ENCODE measurements around the gene CFAP251. TPM values are rescaled to one million over a fixed set of nuclear protein-coding genes. Genes with fewer than 3 reads are reported as not detected.
A peak's percentile ranks its signal among the peaks of the same experiment; 100 is the strongest.

Gene CFAP251
- total and polyA plus RNA-seq, 2 of the 8 experiments (the other 6 are each of a cell fraction or from before 2014, with no cell fraction given), result 1.8 to 2.9 TPM

GRCh38 chr12:121918679-121919038, 267 bp downstream of the CFAP251 start:
- H3K23ac ChIP-seq (ENCODE audit: insufficient read length), result no peak overlapping the region
- H4K5ac ChIP-seq (ENCODE audit: insufficient read length, low read depth, low read length), result no peak overlapping the region
- peak overlapping the region; percentile 26 to 66 (median 53) for H3K4me3 ChIP-seq (ENCODE audit: extremely low read depth in 1 of 4, insufficient read depth in 2 of 4, low read depth in 3 of 4, low read length in 4 of 4)
- no peak overlapping the region for H2BK15ac ChIP-seq (ENCODE audit: low read length)
- no peak overlapping the region for H2AFZ ChIP-seq (ENCODE audit: low read length)
- no peak overlapping the region for H2BK120ac ChIP-seq (replicated peaks; ENCODE audit: low read depth, low read length)
- H3K4me1 ChIP-seq (replicated peaks in 1 of 4; ENCODE audit: control insufficient read depth in 3 of 4, insufficient read depth in 4 of 4, low read length in 3 of 4), result peaks cover 0 to 7% (median 2%) of the 10 kb centered on the region in 4 experiments; a peak in 4 of 7 replicates
- no peak overlapping the region for H2BK12ac ChIP-seq (ENCODE audit: low read depth, low read length)
- no peak for DNase-seq (ENCODE audit: low read depth in 1 of 2, low spot score in 2 of 2)
- H3K79me1 ChIP-seq (ENCODE audit: low read depth, low read length), result no peaks in the 10 kb centered on the region
- no peak overlapping the region for H4K91ac ChIP-seq (replicated peaks; ENCODE audit: insufficient read length, low read length)
- H3K4ac ChIP-seq (replicated peaks; ENCODE audit: insufficient read length, low read depth, low read length), result no peak overlapping the region
- FAIRE-seq, result no peak
- peaks cover 4% of the 10 kb centered on the region; the same call in 1 of the 2 replicates for H3K23me2 ChIP-seq (ENCODE audit: low read depth, low read length)
- 10% methylated on average over 22 of the region's 22 CpGs; no CpG with 5 or more reads in 1 of the 2 experiments for WGBS, 2 experiments (ENCODE audit: extremely low coverage in 1 of 2, insufficient coverage in 1 of 2, insufficient read length in 1 of 2, insufficient replicate concordance in 2 of 2, low coverage in 1 of 2, low lambda C conversion rate in 2 of 2, missing lambda C conversion rate in 1 of 2)
- CTCF ChIA-PET (ENCODE audit: partially characterized antibody), result interaction anchor here (0.6 to 3.4 kb wide), 36 partner anchors 9 to 250 kb away, joined by 3 to 13 read pairs (median 4); partner anchors contain the start of genes HPD and RHOF
- H3K9me3 ChIP-seq (ENCODE audit: insufficient read depth in 2 of 2, low read depth in 1 of 2, low read length in 1 of 2), result no peaks in the 10 kb centered on the region
- no peak overlapping the region for H3K18ac ChIP-seq (ENCODE audit: extremely low read depth, low read length)
- peak overlapping the region; percentile 5 to 66 for H3K4me2 ChIP-seq (ENCODE audit: insufficient read depth in 1 of 2, low read depth in 2 of 2, low read length in 2 of 2)
- H4K8ac ChIP-seq (ENCODE audit: extremely low read depth, insufficient read depth, low read length), result peak overlapping the region; percentile 66; the same call in 1 of the 2 replicates
- 0 out of 7 replicates have a peak overlapping the region, but pooled peaks of 1 of the 4 experiments have one; percentile 20 for H3K9ac ChIP-seq (replicated peaks in 1 of 4; ENCODE audit: extremely low read depth in 1 of 4, low read depth in 3 of 4, low read length in 3 of 4)
- no peak overlapping the region for H3K14ac ChIP-seq (ENCODE audit: insufficient read length)
- no peaks in the 10 kb centered on the region for H4K20me1 ChIP-seq (replicated peaks in 1 of 2; ENCODE audit: control insufficient read depth in 1 of 2, insufficient read depth in 2 of 2, low read length in 2 of 2)
- TF ChIP-seq TCF12 (IDR thresholded peaks at IDR 0.05; ENCODE audit: low read depth, low read length) (0 out of 2 replicates have a peak, but pooled peaks have one; percentile 19), KDM4A (IDR thresholded peaks at IDR 0.05; ENCODE audit: low read depth, low read length, severe bottlenecking) (peak; percentile 90), BACH1 (IDR thresholded peaks at IDR 0.05; ENCODE audit: low read length) (no peak)
- no peak overlapping the region for H2AK5ac ChIP-seq (ENCODE audit: low read depth, low read length)
- H2BK20ac ChIP-seq (ENCODE audit: low read length), result no peak overlapping the region
- peaks cover 0 to 13% (median 0%) of the 10 kb centered on the region in 4 experiments; a peak in 1 of 8 replicates for H3K36me3 ChIP-seq (ENCODE audit: control insufficient read depth in 2 of 4, insufficient read depth in 4 of 4, low read length in 3 of 4)
- H3K79me2 ChIP-seq (ENCODE audit: control insufficient read depth in 1 of 2, insufficient read depth in 2 of 2, low read length in 2 of 2), result no peaks in the 10 kb centered on the region
- no peak overlapping the region for H2BK5ac ChIP-seq (ENCODE audit: low read depth, low read length)
- POLR2A ChIA-PET (ENCODE audit: partially characterized antibody), result interaction anchor here (0.6 to 1.7 kb wide), 6 partner anchors 25 to 348 kb away, joined by 3 to 6 read pairs (median 4); partner anchors contain the start of gene PSMD9
- no peak overlapping the region for H3K56ac ChIP-seq (replicated peaks; ENCODE audit: insufficient read length, low read depth, low read length)
- no peak overlapping the region for H3K27ac ChIP-seq (ENCODE audit: low read depth, low read length)
- no peaks in the 10 kb centered on the region for H3K27me3 ChIP-seq (replicated peaks in 1 of 4; ENCODE audit: control insufficient read depth in 3 of 4, extremely low read depth in 1 of 4, insufficient read depth in 3 of 4, low read length in 3 of 4)

Data from H1 (cell line).